Colonic mucosa (tissue), 4 donors: ENCODE data around the gene CANX. TPM values are rescaled to one million over a fixed set of nuclear protein-coding genes. Genes with fewer than 3 reads are reported as not detected.
"Not testable (repeated sequence)": the region's sequence is repeated elsewhere in the genome, so short reads cannot be mapped to it uniquely, and the experiment has no call there.

Source experiments
- DNase-seq: peaks from one replicate; pipeline ENCODE4 v3.0.0-alpha.2; 2020
- H3K27ac ChIP-seq: fragments of 200-600 bp; one replicate; pipeline ENCODE4 v1.8.0; 2021
- H3K27me3 ChIP-seq: fragments of 200-600 bp; one replicate; pipeline ENCODE4 v1.8.0; 2021
- H3K36me3 ChIP-seq: fragments of 200-600 bp; one replicate; pipeline ENCODE4 v1.8.0; 2021
- H3K4me1 ChIP-seq: fragments of 200-600 bp; one replicate; pipeline ENCODE4 v1.8.0; 2021; ENCODE audit warnings: mild to moderate bottlenecking
- H3K4me3 ChIP-seq: fragments of 200-600 bp; one replicate; pipeline ENCODE4 v1.8.0; 2021
- H3K9ac ChIP-seq, 2 donors: one replicate each; pipeline ENCODE4 v1.7.0; 2013; ENCODE audit warnings: control low read depth in 2 of 2, low read depth in 2 of 2, low read length in 2 of 2
- H3K9me3 ChIP-seq: fragments of 200-600 bp; one replicate; pipeline ENCODE4 v1.8.0; 2021
- intact Hi-C: fragments of 100-400 bp; cut with DNase I; formaldehyde crosslinking; loops from one replicate; pipeline ENCODE4 v1.14.1; 2022
- total RNA-seq, 2 donors: library from RNA; stranded (reverse); fragmentation: NEBNext Ultra II Directional in 1 of 2; extraction: Animal tissue kit (Norgen Biotek cat#: 25700) in 1 of 2; gene quantifications; one replicate each; pipeline ENCODE4 v1.2.1, GENCODE V29; 2021
- TF ChIP-seq, protein P1 (sequence below): fragments of 200-600 bp; IDR thresholded peaks from one replicate; pipeline ENCODE4 v1.8.0; 2022; ENCODE audit warnings: antibody characterized with exemption, mild to moderate bottlenecking
- donor health status: healthy.
- donor health status: DM: no; HTN: no; CAD: no.
- donor health status: DM: no; HTN: no; CAD: no.

Gene CANX
- total RNA-seq, 2 donors from 2014 or later: 571 to 818 TPM

DNA sequence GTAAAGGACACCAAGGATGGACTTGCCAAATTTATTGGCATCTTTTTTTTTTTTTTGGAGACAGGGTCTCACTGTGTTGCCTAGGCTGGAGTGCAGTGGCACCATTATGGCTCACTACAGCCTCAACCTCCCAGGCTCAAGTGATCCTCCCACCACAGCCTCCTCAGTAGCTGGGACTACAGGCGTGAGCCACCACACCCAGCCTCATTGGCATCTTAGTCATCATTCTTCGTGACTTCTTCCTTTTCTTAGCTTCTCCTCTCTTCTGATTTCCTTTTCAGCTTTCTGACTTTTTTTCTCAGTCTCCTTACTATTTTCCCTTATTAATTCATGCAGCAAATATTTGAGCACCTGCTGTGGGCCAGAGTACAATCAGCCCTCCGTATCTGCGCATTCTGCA lies 40.0 kb downstream of the CANX start:
- Histone ChIP-seq H3K27me3 (no peaks in the 10 kb centered on the region), H3K4me3 (no peak overlapping the region), H3K36me3 (no peaks in the 10 kb centered on the region), H3K27ac (no peak overlapping the region), H3K4me1 (peaks cover 11% of the 10 kb centered on the region), H3K9me3 (no peaks in the 10 kb centered on the region), H3K9ac (no peak overlapping the region)
- TF ChIP-seq, protein P1, sequence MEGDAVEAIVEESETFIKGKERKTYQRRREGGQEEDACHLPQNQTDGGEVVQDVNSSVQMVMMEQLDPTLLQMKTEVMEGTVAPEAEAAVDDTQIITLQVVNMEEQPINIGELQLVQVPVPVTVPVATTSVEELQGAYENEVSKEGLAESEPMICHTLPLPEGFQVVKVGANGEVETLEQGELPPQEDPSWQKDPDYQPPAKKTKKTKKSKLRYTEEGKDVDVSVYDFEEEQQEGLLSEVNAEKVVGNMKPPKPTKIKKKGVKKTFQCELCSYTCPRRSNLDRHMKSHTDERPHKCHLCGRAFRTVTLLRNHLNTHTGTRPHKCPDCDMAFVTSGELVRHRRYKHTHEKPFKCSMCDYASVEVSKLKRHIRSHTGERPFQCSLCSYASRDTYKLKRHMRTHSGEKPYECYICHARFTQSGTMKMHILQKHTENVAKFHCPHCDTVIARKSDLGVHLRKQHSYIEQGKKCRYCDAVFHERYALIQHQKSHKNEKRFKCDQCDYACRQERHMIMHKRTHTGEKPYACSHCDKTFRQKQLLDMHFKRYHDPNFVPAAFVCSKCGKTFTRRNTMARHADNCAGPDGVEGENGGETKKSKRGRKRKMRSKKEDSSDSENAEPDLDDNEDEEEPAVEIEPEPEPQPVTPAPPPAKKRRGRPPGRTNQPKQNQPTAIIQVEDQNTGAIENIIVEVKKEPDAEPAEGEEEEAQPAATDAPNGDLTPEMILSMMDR: no peak
- intact Hi-C loops: no loop called here
- no peak for DNase-seq

DNA sequence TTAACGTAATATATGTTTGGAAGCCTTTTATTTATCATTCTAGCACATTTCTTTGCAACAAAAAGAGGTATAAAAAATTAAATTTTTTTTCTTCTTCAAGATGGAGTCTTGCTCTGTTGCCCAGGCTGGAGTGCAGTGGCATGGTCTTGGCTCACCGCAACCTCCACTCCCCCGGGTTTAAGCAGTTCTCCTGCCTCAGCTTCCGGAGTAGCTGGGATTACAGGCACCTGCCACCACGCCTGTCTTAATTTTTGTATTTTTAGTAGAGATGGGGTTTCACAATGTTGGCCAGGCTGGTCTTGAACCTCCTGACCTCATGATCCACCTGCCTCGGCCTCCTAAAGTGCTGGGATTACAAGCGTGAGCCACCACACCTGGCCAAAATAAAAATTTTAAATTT lies 45.3 kb downstream of the CANX start:
- H3K4me1 ChIP-seq, H3K9me3 ChIP-seq, H3K9ac ChIP-seq, H3K27ac ChIP-seq, H3K36me3 ChIP-seq, DNase-seq, H3K27me3 ChIP-seq, intact Hi-C loops, H3K4me3 ChIP-seq: not testable (repeated sequence)

DNA sequence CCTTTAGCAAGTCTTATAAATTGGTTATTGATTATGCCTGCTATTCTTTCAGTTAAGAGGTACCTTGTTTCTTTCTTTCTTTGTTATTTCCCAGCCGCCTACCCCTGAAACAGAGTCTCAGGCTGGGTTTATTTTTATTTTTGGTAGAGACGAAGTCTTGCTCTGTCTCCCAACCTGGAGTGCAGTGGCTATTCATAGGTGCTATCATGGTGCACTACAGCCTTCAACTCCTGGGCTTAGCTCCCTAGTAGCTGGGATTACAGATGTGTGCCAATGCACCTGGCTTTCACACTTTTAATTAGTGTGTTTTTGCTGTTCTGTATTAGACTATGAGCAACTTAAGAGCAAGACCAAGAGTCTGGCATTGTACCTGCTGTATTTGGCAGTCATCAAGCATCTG lies 48.1 kb downstream of the CANX start:
- H3K4me3 ChIP-seq: no peak overlapping the region
- no peaks in the 10 kb centered on the region for H3K27me3 ChIP-seq
- no peak overlapping the region for H3K9ac ChIP-seq
- intact Hi-C loops: no loop called here
- H3K4me1 ChIP-seq: no peaks in the 10 kb centered on the region
- no peak overlapping the region for H3K27ac ChIP-seq
- H3K36me3 ChIP-seq: no peaks in the 10 kb centered on the region
- H3K9me3 ChIP-seq: no peaks in the 10 kb centered on the region
- TF ChIP-seq, protein P1: no peak
- no peak for DNase-seq

DNA sequence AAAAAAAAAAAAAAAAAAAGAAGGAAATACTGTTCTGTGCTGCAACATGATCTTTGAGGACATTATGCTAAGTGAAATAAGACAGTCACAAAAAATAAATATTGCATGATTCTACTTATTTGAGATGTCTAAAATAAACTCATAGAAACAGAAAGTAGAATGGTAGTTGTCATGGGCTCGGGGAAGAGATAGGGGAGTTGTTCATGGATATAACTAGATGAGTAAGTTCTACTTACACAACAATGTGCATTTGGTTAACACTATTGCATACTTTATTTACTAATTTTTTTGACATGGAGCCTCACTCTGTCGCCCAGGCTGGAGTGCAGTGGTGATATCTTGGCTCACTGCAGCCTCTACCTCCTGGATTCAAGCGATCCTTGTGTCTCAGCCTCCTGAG lies 49.0 kb downstream of the CANX start:
- H3K27ac ChIP-seq: no peak overlapping the region
- no peaks in the 10 kb centered on the region for H3K27me3 ChIP-seq
- no peaks in the 10 kb centered on the region for H3K4me1 ChIP-seq
- no peaks in the 10 kb centered on the region for H3K36me3 ChIP-seq
- no peak overlapping the region for H3K9ac ChIP-seq
- no peaks in the 10 kb centered on the region for H3K9me3 ChIP-seq
- no peak for DNase-seq
- TF ChIP-seq, protein P1: no peak
- intact Hi-C loops: no loop called here
- H3K4me3 ChIP-seq: no peak overlapping the region

DNA sequence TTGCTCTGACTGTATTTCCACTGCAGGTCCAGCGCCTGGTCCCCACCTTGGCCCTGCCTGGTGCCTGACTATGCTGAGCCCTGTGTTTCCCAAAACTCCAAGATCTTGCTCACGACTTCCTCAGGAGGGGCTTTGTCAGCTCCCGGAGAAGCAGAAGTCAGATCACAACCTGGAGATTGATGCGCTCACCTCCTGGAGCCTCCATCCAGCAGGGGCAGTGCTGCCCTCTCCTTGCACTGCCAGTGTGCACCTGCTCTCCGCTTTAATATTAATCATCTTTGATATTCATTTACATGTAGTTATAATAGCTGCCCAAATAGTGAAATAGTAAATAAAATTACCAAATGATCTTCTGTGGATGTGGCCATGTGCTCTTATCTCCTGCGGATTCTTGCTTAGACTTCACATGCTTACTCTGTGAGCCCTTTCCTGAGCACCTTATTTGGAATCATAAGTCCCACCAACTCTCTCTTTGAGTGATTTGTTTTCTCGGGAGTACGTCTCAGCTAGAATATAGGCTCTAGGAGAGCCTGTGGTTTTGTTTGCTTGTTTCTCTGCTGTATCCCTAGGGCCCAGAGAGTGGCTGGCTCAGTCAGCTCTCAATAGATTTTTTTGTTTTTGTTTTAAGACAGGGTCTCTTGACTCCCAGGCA lies 51.2 kb downstream of the CANX start:
- Histone ChIP-seq H3K4me3 (no peak overlapping the region), H3K9ac (no peak overlapping the region), H3K9me3 (no peaks in the 10 kb centered on the region), H3K27ac (no peak overlapping the region), H3K27me3 (no peaks in the 10 kb centered on the region), H3K36me3 (no peaks in the 10 kb centered on the region), H3K4me1 (peaks cover 4% of the 10 kb centered on the region)
- TF ChIP-seq, protein P1: no peak
- DNase-seq: no peak
- intact Hi-C loops: no loop called here

DNA sequence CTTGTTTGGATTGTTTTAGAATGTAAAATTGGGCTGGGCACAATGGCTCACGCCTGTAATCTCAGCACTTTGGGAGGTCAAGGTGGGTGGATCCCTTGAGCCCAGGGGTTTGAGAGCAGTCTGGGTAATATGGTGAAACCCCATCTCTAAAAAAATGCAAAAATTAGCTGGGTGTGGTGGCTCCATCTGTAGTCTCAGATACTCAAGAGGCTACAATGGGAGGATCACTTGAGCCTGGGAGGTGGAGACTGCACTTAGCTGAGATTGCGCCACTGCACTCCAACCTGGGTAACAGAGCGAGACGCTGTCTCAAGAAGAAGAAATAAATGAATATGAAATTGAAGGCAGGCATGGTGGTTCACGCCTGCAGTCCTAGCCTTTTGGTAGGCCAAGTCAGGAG lies 55.2 kb downstream of the CANX start:
- Histone ChIP-seq H3K36me3 (no peaks in the 10 kb centered on the region), H3K4me1 (peaks cover 8% of the 10 kb centered on the region), H3K9me3 (no peaks in the 10 kb centered on the region), H3K27ac (no peak overlapping the region), H3K9ac (no peak overlapping the region), H3K27me3 (no peaks in the 10 kb centered on the region), H3K4me3 (no peak overlapping the region)
- TF ChIP-seq, protein P1: no peak
- intact Hi-C loops: no loop called here
- DNase-seq: no peak
